CD1c-positive myeloid dendritic cell (primary cell): Measurements from ENCODE around the gene NONO.
A peak's percentile ranks its signal among the peaks of the same experiment; 100 is the strongest.
"Not testable (repeated sequence)": the region's sequence is repeated elsewhere in the genome, so short reads cannot be mapped to it uniquely, and the experiment has no call there.

ENCODE experiments used
- DNase-seq: peaks from one replicate; pipeline ENCODE4 v3.0.0-alpha.2; 2016; ENCODE audit errors: extremely low spot score

NONO gene

GRCh38 chrX:71282514-71283402, 677 bp upstream of the NONO start:
- DNase-seq: peak; percentile 75

- DNase-seq: no peak
These were observed 2.5 kb downstream of the NONO start for GRCh38 chrX:71285929-71286328.

- no peak for DNase-seq
These were observed 7.9 kb downstream of the NONO start for GRCh38 chrX:71291381-71291780.

GRCh38 chrX:71292669-71293365, 9.4 kb downstream of the NONO start:
- no peak for DNase-seq

- no peak for DNase-seq
These were observed 13.4 kb downstream of the NONO start for GRCh38 chrX:71296806-71297205.

- no peak for DNase-seq
These were observed 14.7 kb downstream of the NONO start for GRCh38 chrX:71298119-71298518.

GRCh38 chrX:71300064-71300463, 16.6 kb downstream of the NONO start:
- not testable (repeated sequence) for DNase-seq

GRCh38 chrX:71300495-71300894, 17.1 kb downstream of the NONO start:
- not testable (repeated sequence) for DNase-seq

- peak; percentile 31 for DNase-seq
These were observed 17.9 kb downstream of the NONO start, which contains the start of gene ITGB1BP2 for GRCh38 chrX:71301195-71301924. Gene ITGB1BP2, plus strand, starts transcription at chrX:71301750. Its CDS starts 57 bp downstream, at chrX:71301807.

GRCh38 chrX:71302461-71303213, 19.2 kb downstream of the NONO start:
- DNase-seq: peak; percentile 55

- DNase-seq: no peak
These were observed 21.1 kb downstream of the NONO start for GRCh38 chrX:71304561-71304960.

- no peak for DNase-seq
These were observed 32.5 kb downstream of the NONO start for GRCh38 chrX:71315917-71316316.

- not testable (repeated sequence) for DNase-seq
These were observed 33.5 kb downstream of the NONO start for GRCh38 chrX:71316959-71317358.

GRCh38 chrX:71320126-71320525, 36.7 kb downstream of the NONO start:
- DNase-seq: peak; percentile 4

GRCh38 chrX:71321731-71322130, 38.3 kb downstream of the NONO start:
- no peak for DNase-seq

- not testable (repeated sequence) for DNase-seq
These were observed 41.0 kb downstream of the NONO start for GRCh38 chrX:71324452-71324851.

GRCh38 chrX:71326394-71326793, 43.0 kb downstream of the NONO start:
- DNase-seq: no peak

- not testable (repeated sequence) for DNase-seq
These were observed 65.8 kb downstream of the NONO start for GRCh38 chrX:71349151-71349665.

- not testable (repeated sequence) for DNase-seq
These were observed 66.4 kb downstream of the NONO start for GRCh38 chrX:71349867-71350266.
